Mucosa of stomach (tissue), 1 donor: ENCODE measurements around the gene ZIK1.

Experiments
- H3K27me3 ChIP-seq: one replicate; pipeline ENCODE4 v1.7.0; 2013; ENCODE audit warnings: mild to moderate bottlenecking, low read length; ENCODE audit not compliant: control insufficient read depth, insufficient read depth
- H3K36me3 ChIP-seq: one replicate; pipeline ENCODE4 v1.7.0; 2013; ENCODE audit warnings: low read length; ENCODE audit not compliant: control insufficient read depth, insufficient read depth
- H3K4me1 ChIP-seq: one replicate; pipeline ENCODE4 v1.7.0; 2013; ENCODE audit warnings: mild to moderate bottlenecking, low read length; ENCODE audit not compliant: control insufficient read depth, insufficient read depth
- H3K4me3 ChIP-seq: one replicate; pipeline ENCODE4 v1.7.0; 2013; ENCODE audit warnings: low read length
- H3K9ac ChIP-seq: one replicate; pipeline ENCODE4 v1.7.0; 2013; ENCODE audit warnings: mild to moderate bottlenecking, low read length, moderate library complexity
- H3K9me3 ChIP-seq: one replicate; pipeline ENCODE4 v1.7.0; 2013; ENCODE audit warnings: mild to moderate bottlenecking, low read length, moderate library complexity; ENCODE audit not compliant: control insufficient read depth
- donor health status: Pancreatic carcinoma.

ZIK1 gene

GRCh38 chr19:57570707-57571106 lies 13.2 kb upstream of the ZIK1 start:
- Histone ChIP-seq H3K27me3 (no peaks in the 10 kb centered on the region), H3K4me1 (no peaks in the 10 kb centered on the region), H3K36me3 (peaks cover 14% of the 10 kb centered on the region), H3K9me3 (peaks cover 59% of the 10 kb centered on the region), H3K9ac (no peak overlapping the region), H3K4me3 (no peak overlapping the region)

GRCh38 chr19:57572415-57572947 lies 11.5 kb upstream of the ZIK1 start:
- peak overlapping the region; percentile 12 for H3K4me3 ChIP-seq
- H3K27me3 ChIP-seq: no peaks in the 10 kb centered on the region
- H3K9ac ChIP-seq: no peak overlapping the region
- peaks cover 54% of the 10 kb centered on the region for H3K9me3 ChIP-seq
- H3K4me1 ChIP-seq: peaks cover under 1% of the 10 kb centered on the region
- H3K36me3 ChIP-seq: peaks cover 14% of the 10 kb centered on the region

GRCh38 chr19:57576661-57577060 lies 7.3 kb upstream of the ZIK1 start:
- Histone ChIP-seq H3K36me3 (peaks cover 13% of the 10 kb centered on the region), H3K9me3 (peaks cover 42% of the 10 kb centered on the region), H3K4me3 (no peak overlapping the region), H3K27me3 (no peaks in the 10 kb centered on the region), H3K4me1 (peaks cover 9% of the 10 kb centered on the region), H3K9ac (no peak overlapping the region)

GRCh38 chr19:57578487-57579205 lies 5.3 kb upstream of the ZIK1 start, which contains the start of gene ZNF416:
ZNF416 (minus strand) TSS chr19:57578911; CDS start chr19:57578704, 207 bp downstream.
- Histone ChIP-seq H3K36me3 (no peaks in the 10 kb centered on the region), H3K4me3 (peak within 1 kb of the TSS; percentile 73), H3K4me1 (peaks cover 13% of the 10 kb centered on the region), H3K27me3 (no peaks in the 10 kb centered on the region), H3K9ac (peak within 1 kb of the TSS; percentile 82), H3K9me3 (peaks cover 23% of the 10 kb centered on the region)

GRCh38 chr19:57583104-57583520 lies 833 bp upstream of the ZIK1 start:
- no peaks in the 10 kb centered on the region for H3K9me3 ChIP-seq
- H3K27me3 ChIP-seq: no peaks in the 10 kb centered on the region
- no peaks in the 10 kb centered on the region for H3K36me3 ChIP-seq
- H3K4me3 ChIP-seq: peak overlapping the region; percentile 40
- H3K9ac ChIP-seq: no peak overlapping the region
- peaks cover 7% of the 10 kb centered on the region for H3K4me1 ChIP-seq

- H3K4me3 ChIP-seq: no peak overlapping the region
- no peak overlapping the region for H3K9ac ChIP-seq
- peaks cover 13% of the 10 kb centered on the region for H3K9me3 ChIP-seq
- peaks cover 6% of the 10 kb centered on the region for H3K4me1 ChIP-seq
- no peaks in the 10 kb centered on the region for H3K27me3 ChIP-seq
- no peaks in the 10 kb centered on the region for H3K36me3 ChIP-seq
Observed at GRCh38 chr19:57587529-57587928, 3.6 kb downstream of the ZIK1 start.

- Histone ChIP-seq H3K9ac (peak overlapping the region; percentile 60), H3K27me3 (no peaks in the 10 kb centered on the region), H3K9me3 (no peaks in the 10 kb centered on the region), H3K4me1 (peaks cover 11% of the 10 kb centered on the region), H3K4me3 (peak overlapping the region; percentile 20), H3K36me3 (no peaks in the 10 kb centered on the region)
Observed at GRCh38 chr19:57599377-57599760, 15.4 kb downstream of the ZIK1 start.

- Histone ChIP-seq H3K4me3 (peak within 1 kb of the TSS; percentile 20), H3K27me3 (no peaks in the 10 kb centered on the region), H3K4me1 (peaks cover 11% of the 10 kb centered on the region), H3K9ac (peak within 1 kb of the TSS; percentile 60), H3K9me3 (no peaks in the 10 kb centered on the region), H3K36me3 (no peaks in the 10 kb centered on the region)
Observed at GRCh38 chr19:57599761-57600383, 15.9 kb downstream of the ZIK1 start, which contains the start of gene ZNF530. ZNF530 (plus strand) TSS chr19:57599885; CDS start chr19:57604346, 4,461 bp downstream.

GRCh38 chr19:57606931-57607330 lies 23.0 kb downstream of the ZIK1 start:
- Histone ChIP-seq H3K36me3 (no peaks in the 10 kb centered on the region), H3K27me3 (no peaks in the 10 kb centered on the region), H3K9ac (no peak overlapping the region), H3K4me3 (no peak overlapping the region), H3K4me1 (no peaks in the 10 kb centered on the region), H3K9me3 (no peaks in the 10 kb centered on the region)

GRCh38 chr19:57611113-57611512 lies 27.2 kb downstream of the ZIK1 start:
- Histone ChIP-seq H3K9ac (no peak overlapping the region), H3K9me3 (peaks cover 15% of the 10 kb centered on the region), H3K4me3 (no peak overlapping the region), H3K27me3 (no peaks in the 10 kb centered on the region), H3K36me3 (no peaks in the 10 kb centered on the region), H3K4me1 (peaks cover 7% of the 10 kb centered on the region)

GRCh38 chr19:57613941-57614743 lies 30.2 kb downstream of the ZIK1 start, which contains the start of gene ZNF134:
ZNF134 (plus strand) TSS chr19:57614242; CDS start chr19:57619469, 5,227 bp downstream.
- Histone ChIP-seq H3K9ac (peak within 1 kb of the TSS; percentile 77), H3K4me3 (peak within 1 kb of the TSS; percentile 81), H3K9me3 (peaks cover 42% of the 10 kb centered on the region), H3K4me1 (peaks cover 7% of the 10 kb centered on the region), H3K36me3 (peaks cover 24% of the 10 kb centered on the region), H3K27me3 (no peaks in the 10 kb centered on the region)
